ENCODE results near the gene TMEM106C.
A peak's percentile ranks its signal among the peaks of the same experiment; 100 is the strongest.

The TMEM106C gene

GRCh38 chr12:47963340-47964040 is at the start of gene TMEM106C:
Gene TMEM106C (plus strand): TSS chr12:47963596. CDS start chr12:47964237, 641 bp downstream.
- peak; percentile 78 to 96 for DNase-seq

GRCh38 chr12:47920913-47921312 is 42.5 kb upstream of the TMEM106C start:
- DNase-seq: no peak

- DNase-seq: no peak
Measured at GRCh38 chr12:47921907-47922306, 41.5 kb upstream of the TMEM106C start.

- no peak for DNase-seq
Measured at GRCh38 chr12:47927346-47927745, 36.0 kb upstream of the TMEM106C start.

- no peak for DNase-seq
Measured at GRCh38 chr12:47930634-47931033, 32.8 kb upstream of the TMEM106C start.

GRCh38 chr12:47931187-47931586 is 32.2 kb upstream of the TMEM106C start:
- DNase-seq: no peak

GRCh38 chr12:47935184-47935583 is 28.2 kb upstream of the TMEM106C start:
- DNase-seq: no peak

- no peak for DNase-seq
Measured at GRCh38 chr12:47938093-47938492, 25.3 kb upstream of the TMEM106C start.

GRCh38 chr12:47938594-47938993 is 24.8 kb upstream of the TMEM106C start:
- no peak for DNase-seq

- DNase-seq: no peak
Measured at GRCh38 chr12:47939009-47939601, 24.3 kb upstream of the TMEM106C start.

GRCh38 chr12:47940773-47941474 is 22.5 kb upstream of the TMEM106C start:
- DNase-seq: no peak

- peak in 1 of 2 donors; percentile 16 for DNase-seq
Measured at GRCh38 chr12:47941475-47941780, 22.0 kb upstream of the TMEM106C start.

GRCh38 chr12:47941871-47942613 is 21.4 kb upstream of the TMEM106C start:
- DNase-seq: no peak

- no peak for DNase-seq
Measured at GRCh38 chr12:47942614-47943225, 20.7 kb upstream of the TMEM106C start.

- DNase-seq: no peak
Measured at GRCh38 chr12:47943623-47944340, 19.6 kb upstream of the TMEM106C start.

GRCh38 chr12:47944685-47945340 is 18.6 kb upstream of the TMEM106C start:
- no peak for DNase-seq

GRCh38 chr12:47945341-47945728 is 18.1 kb upstream of the TMEM106C start:
- DNase-seq: no peak

GRCh38 chr12:47946413-47947323 is 16.7 kb upstream of the TMEM106C start:
- peak in 1 of 2 donors; percentile 42 for DNase-seq

GRCh38 chr12:47947341-47947740 is 16.1 kb upstream of the TMEM106C start:
- DNase-seq: no peak
